ENCODE results near the gene TTYH2.

GRCh38 chr17:74190154-74190553 is 23.2 kb upstream of the TTYH2 start:
- TF ChIP-seq EZH2 (IDR thresholded peaks at IDR 0.05; ENCODE audit: insufficient read depth, poor library complexity, severe bottlenecking) = no peak
- TF ChIP-seq EZH2phosphoT487 (IDR thresholded peaks at IDR 0.05; ENCODE audit: insufficient read depth, low read depth) = no peak
